IPS-11a (cell line): ENCODE data around the gene SHANK2.
"Not testable (repeated sequence)": the region's sequence is repeated elsewhere in the genome, so short reads cannot be mapped to it uniquely, and the experiment has no call there.

Experiments
- H3K4me3 ChIP-seq: one replicate; pipeline ENCODE4 v1.5.1; 2013; ENCODE audit warnings: low read depth, low read length, control low read depth

The SHANK2 gene

DNA sequence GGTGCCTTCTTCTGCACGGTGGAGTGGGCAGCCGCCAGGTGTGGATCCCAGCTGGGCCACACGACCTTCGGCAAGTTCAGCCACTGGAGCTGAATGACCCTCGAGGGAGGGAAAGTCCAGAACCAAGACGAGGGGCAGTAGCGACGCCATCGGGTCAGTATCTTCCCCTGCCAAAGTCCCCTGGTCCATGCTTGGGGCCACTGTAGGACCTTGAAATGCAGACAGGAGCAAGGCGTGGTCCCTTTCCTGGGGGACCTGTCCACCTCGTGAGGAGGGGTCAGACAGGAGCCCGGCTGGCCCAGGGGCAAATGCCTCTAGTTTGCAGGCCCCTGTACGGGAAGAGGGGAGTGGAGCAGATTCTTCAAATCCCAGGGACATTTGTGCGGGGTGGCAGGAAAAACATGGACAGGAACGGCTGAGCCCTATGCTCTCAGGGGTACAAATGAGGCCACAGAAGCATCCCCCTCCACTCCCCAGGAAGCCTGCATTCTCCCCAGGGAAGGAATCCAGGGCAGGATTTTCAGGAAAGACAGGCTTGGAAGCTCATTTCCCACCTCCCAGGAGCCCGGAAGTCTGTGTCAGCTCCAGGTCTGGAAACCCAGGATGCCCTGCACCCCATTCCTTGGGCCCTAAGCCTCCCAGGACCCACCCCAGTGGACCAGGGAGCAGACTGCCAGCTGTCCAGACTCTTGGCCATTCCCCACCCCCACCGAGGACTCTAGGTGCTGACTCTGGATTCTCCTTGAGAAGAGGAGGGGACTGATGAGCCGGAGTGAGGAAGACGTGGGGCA lies 6.6 kb downstream of the SHANK2 start:
- peak overlapping the region; percentile 29 for H3K4me3 ChIP-seq

- no peak overlapping the region for H3K4me3 ChIP-seq
These were observed 8.1 kb downstream of the SHANK2 start for GRCh38 chr11:71244116-71244810.

- no peak overlapping the region for H3K4me3 ChIP-seq
These were observed 10.0 kb downstream of the SHANK2 start for GRCh38 chr11:71242391-71242790.

- H3K4me3 ChIP-seq: no peak overlapping the region
These were observed 10.6 kb downstream of the SHANK2 start for GRCh38 chr11:71241721-71242259.

GRCh38 chr11:71240865-71241691 lies 11.3 kb downstream of the SHANK2 start:
- H3K4me3 ChIP-seq: no peak overlapping the region

GRCh38 chr11:71240061-71240690 lies 12.2 kb downstream of the SHANK2 start:
- H3K4me3 ChIP-seq: no peak overlapping the region

GRCh38 chr11:71239581-71239980 lies 12.8 kb downstream of the SHANK2 start:
- H3K4me3 ChIP-seq: no peak overlapping the region

- no peak overlapping the region for H3K4me3 ChIP-seq
These were observed 13.4 kb downstream of the SHANK2 start for GRCh38 chr11:71238941-71239340.

DNA sequence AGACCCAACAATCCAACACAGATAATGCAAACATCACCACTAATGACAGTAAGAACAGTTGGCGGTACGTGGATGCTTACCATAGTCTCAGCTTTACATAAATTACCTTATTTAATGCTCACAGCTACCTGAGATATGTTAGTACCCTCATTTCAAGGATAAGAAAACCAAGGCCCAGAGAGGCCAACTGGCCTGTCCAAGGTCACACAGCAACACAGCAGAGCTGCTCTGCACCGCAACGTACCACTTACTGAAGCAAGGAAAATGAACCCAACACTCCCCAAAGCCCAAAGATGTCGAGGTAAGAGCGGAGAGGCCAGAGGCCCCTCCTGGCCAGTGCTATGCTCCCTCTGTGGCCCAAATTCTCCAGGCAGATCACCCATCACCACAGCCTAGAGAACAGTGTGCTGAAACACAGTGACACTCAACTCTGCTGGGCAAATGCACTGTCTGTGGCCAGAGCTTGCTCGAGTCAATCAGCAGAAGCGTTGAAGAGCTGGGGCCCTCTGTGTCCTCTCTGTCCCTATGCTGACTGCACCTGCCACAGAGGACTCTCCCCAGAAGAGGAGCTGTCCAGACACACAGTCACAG lies 14.0 kb downstream of the SHANK2 start:
- no peak overlapping the region for H3K4me3 ChIP-seq

DNA sequence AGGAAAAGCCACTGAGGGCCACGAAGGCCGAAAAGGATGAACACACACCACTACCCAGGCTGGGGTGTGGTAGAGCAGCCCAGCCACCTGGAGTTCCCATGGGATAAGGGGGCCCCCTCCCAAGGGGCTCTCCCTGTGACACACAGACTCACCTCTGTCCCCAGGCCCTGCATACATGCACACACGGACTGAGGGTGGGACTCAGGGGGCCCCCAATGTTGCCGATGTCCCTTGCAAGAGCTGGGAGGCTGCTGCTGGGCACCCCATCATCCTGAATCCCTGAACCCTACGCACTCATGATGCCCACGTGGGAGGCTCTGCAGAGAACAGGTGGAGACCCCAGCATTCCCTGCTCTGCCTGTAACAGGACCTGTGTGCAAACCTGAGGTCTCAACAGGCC lies 14.5 kb downstream of the SHANK2 start:
- no peak overlapping the region for H3K4me3 ChIP-seq

DNA sequence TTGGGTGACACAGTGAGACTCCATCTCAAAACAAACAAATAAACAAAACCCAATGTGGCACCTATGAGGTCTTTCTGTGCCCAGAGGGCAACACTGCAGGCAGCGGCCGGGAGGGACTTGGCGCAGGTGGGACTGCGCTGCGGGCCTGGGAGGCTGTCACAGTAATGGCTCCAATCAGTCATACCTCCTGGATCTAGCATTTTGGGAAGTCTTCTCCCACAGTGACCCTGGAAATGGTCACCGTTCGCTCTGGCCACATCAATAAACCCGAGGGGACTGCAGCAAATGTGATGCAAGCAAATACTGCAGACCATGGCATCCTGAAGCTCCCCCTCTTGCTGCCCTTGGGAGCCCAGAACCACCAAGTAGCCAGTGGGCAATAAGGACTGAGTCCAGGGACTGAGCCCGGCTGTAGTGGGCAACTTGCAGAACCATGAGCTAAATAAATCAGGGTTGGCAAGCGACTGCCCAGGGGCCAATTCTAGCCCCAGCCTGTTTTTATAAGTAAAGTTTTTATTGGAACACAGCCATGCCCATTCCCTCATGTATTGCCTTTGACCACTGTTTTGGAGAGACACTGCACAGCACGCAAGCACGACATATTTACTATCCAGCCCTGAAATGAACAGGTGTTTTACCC lies 15.4 kb downstream of the SHANK2 start:
- no peak overlapping the region for H3K4me3 ChIP-seq

DNA sequence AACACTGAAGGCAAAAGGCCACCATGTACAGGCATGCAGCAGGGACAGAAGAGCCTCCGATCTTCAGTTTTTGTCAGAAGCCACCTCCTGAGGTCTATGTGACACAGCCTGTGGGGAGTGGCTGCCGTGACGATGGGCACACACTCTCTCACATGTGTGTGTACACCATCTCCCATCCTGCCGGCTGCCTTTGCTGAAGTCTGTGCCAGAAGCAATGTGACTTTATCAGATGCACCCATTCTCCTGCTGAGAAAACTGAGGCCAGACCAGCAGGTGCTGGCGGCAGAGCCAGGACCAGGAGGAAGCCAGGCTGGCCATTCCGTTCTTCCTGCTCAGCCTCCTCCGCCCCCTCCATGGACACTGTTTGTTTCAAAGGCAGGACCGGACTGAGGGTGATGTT lies 16.7 kb downstream of the SHANK2 start:
- no peak overlapping the region for H3K4me3 ChIP-seq

DNA sequence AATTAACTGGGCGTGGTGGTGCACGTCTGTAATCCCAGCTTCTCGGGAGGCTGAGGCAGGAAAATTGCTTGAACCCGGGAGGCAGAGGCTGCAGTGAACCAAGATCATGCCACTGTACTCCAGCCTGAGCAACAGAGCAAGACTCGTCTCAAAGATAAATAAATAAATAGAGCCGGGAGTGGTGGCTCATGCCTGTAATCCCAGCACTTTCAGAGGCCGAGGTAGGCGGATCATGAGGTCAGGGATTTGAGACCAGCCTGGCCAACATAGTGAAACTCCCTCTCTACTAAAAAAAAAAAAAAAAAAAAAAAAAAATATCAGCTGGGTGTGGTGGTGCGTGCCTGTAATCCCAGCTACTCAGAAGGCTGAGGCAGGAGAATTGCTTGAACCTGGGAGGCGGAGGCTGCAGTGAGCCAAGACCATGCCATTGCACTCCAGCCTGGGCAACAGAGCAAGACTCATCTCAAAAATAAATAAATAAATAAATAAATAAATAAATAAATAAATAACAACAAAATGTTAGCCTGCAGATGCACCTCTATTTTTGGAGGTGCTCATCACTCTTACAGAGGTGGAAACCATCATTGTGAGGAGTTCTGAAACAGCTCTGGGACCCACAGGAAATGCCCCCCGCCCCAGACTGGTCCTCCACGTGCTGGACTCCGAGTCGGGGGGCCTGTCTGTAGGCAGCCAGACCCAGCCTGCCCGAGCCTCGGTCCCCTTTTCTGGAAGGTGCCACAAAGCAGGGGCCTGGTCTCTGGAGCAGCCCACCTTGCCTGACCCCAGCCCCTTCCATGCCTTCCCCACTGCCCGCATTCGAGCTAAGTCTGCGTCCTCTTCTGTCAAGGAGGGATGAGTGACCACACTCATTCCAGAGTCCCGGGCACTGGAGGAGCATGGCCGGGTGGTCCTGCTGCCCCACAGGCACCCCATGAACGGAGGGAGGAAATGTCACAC lies 18.2 kb downstream of the SHANK2 start:
- H3K4me3 ChIP-seq: not testable (repeated sequence)

- H3K4me3 ChIP-seq: no peak overlapping the region
These were observed 20.0 kb downstream of the SHANK2 start for GRCh38 chr11:71232364-71232763.

GRCh38 chr11:71228961-71229360 lies 23.4 kb downstream of the SHANK2 start:
- no peak overlapping the region for H3K4me3 ChIP-seq

DNA sequence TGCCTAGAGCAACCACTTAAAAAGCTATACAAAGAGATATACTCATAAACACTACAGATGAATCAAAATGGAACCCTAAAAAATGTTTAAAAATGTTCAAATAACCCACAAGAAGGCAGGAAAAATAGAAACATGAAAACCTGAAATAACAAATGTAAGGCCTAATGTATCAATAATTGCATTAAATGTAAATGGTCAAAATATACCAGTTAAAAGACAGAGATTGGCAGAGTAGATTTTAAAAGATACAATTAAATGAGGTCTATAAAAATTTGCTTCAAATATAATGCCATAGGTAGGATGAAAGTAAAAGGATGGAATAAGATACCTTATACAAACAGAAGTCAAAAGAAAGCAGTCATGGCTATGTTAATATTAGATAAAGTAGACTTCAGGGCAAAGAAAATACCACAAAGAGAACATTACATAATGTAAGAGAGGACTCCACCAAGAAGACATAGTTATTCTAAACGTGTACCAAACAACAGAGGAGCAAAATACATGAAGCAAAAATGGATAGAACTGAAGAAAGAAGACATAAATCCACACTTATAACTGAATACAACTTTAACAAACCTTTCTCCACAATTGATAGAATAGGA lies 25.2 kb downstream of the SHANK2 start:
- no peak overlapping the region for H3K4me3 ChIP-seq

- H3K4me3 ChIP-seq: no peak overlapping the region
These were observed 28.4 kb downstream of the SHANK2 start for GRCh38 chr11:71223671-71224660.
